Activated T-cell treated with anti-CD3 and anti-CD28 coated beads, Interleukin-2, amount 50 U/mL, for 1 hour (primary cell): ENCODE measurements around the gene SPDYE18.
"Not testable (repeated sequence)": the region's sequence is repeated elsewhere in the genome, so short reads cannot be mapped to it uniquely, and the experiment has no call there.

Experiments used
- DNase-seq: peaks from one replicate; pipeline ENCODE4 v3.0.0-alpha.2; 2020

SPDYE18 gene, protein sequence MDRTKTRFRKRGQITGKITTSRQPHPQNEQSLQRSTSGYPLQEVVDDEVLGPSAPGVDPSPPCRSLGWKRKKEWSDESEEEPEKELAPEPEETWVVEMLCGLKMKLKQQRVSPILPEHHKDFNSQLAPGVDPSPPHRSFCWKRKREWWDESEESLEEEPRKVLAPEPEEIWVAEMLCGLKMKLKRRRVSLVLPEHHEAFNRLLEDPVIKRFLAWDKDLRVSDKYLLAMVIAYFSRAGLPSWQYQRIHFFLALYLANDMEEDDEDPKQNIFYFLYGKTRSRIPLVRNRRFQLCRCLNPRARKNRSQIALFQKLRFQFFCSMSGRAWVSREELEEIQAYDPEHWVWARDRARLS

DNA sequence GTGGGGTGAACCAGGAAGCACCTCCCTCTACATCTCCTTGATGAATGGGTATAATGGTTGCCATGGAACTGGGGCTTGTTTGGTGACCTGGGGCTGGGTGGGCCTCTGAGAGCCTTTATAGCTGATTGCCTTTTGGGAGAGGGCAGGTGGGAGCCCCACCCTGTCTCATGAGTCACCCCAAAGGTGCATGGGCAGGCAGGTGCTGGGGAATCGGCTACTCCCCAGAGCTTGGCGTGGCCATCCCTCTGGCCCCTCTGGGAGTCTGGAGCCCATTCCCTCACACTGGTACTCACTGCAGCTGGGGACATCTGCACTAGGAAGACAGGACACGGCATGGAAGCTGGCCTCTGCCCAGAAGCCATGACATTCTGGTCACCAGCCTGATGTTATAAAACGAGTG is at the start of gene SPDYE18:
SPDYE18 (minus strand) TSS at position 2 of the 400 bp plus-strand sequence. CDS start 2,046 bp downstream, outside the sequence.
- DNase-seq = not testable (repeated sequence)

DNA sequence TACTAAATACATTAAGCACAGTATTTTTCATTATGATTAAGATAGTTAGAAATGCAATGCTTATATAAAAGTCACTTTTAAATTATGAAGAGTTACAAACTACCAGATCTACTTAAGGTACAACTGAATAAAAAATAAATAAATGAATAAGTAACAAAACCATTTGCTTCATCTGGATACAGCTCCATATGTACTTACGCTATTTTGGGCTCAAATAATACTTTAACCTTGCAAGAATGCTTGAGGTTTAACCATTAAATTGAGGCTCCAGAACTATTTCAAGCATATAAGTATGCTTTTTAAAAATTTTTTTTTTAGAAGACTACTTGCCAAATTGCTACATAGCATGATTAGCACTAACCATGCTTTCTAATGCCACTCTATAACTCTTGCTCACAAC is 46.0 kb upstream of the SPDYE18 start:
- not testable (repeated sequence) for DNase-seq

DNA sequence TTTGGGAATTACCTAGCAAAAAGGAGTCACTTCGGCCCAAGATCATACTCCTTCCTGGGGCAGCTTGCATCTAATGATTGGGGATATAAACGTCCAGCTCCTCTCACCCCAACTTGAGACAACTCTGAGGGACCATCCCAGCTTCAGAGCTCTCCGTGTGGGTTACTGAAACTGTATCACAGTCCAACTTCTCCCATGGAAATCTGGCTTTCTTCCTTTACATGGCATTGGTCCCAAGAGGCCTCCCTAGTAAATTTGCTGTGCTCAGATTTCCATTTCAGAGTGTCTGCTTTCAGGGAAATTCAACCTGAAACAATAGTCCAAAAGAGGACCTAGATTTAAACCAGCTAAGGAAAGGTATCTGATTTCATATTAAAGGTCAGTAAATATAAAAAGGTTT is 45.3 kb upstream of the SPDYE18 start:
- not testable (repeated sequence) for DNase-seq

DNA sequence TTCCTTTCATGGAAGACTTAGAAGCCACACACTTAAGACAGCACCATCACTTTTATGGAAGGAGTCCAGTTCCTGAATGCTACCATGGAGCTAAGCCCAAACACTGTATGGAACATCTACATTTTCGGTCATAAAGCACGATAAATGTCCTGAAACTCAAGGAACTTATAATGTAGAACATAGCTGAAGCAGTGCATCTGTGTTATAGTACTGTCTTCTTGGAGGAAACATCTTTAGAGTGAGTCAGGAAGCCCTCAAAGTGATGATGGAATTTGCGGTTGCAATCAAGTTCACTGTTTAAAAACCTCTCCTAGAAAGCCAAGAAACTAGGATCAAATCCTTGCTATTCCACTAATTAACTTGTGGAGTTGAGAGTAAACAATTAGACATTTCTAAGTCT is 43.5 kb upstream of the SPDYE18 start:
- not testable (repeated sequence) for DNase-seq

DNA sequence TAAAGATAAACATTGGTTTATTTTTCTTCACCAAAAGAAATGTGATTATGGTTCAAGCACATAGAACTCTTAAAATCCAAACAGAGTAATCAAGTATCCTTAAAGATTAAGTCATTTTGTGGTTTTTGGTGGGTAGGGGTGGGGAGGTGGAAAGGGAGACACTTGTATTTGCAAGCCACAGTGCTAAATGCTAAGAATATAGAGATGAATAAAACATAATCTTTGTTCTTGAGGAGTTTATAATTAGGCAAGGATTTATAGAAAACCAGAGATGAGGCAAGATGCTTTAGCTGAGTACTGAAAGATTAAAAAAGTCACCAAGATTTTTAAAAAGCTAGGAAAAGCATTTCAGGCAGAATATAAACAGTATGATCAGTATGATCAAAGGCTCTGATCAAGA is 40.3 kb upstream of the SPDYE18 start:
- not testable (repeated sequence) for DNase-seq

DNA sequence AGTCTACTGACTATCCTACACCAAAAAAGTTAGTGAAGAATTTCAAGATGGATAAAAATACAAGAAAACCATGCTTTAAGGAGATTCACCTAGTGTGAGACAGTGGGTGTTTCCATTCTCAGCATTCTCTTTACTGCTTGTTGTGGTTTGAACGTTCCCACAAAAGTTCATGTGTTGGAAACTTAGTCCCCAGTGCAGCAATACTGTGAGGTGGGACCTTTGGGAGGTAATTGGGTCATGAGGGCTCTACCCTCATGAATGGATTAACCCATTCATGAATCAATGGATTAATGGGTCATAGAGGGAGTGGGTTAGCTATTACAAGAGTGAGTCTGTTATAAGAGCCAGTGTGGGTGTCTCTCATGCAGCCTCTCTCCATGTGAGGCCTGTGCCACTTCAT is 38.8 kb upstream of the SPDYE18 start:
- not testable (repeated sequence) for DNase-seq

DNA sequence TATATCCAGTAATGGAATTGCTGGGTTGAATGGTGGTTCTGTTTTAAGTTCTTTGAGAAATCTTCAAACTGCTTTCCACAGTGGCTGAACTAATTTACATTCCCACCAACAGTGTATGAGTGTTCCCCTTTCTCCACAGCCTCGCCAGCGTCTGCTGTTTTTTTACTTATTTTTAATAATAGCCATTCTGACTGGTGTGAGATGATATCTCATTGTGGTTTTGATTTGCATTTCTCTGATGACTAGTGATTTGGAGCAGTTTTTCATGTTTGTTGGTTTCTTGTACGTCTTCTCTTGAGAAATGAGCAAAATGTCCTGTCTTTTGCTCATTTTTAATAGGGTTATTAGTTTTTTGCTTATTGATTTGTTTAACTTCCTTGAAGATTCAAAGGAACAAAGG is 38.1 kb upstream of the SPDYE18 start:
- not testable (repeated sequence) for DNase-seq

DNA sequence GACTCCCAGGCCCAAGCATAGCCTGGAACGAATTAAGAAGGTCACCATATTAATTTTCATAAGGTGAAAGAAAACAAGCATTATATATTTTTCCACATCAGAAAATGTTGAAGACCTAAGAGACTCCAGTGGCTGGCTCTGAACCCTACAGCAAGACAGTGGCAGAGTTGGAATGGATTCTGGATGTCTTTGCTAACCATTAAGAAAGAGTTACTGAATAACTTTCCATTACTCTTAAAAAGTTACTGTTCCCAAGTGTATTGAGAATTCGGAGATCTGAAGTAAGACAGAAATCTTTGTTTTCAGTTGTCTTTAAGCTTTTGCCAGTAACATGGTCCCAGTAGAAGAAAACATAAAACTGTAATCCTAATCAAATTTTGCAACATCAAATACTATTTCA is 29.9 kb upstream of the SPDYE18 start:
- DNase-seq = not testable (repeated sequence)

DNA sequence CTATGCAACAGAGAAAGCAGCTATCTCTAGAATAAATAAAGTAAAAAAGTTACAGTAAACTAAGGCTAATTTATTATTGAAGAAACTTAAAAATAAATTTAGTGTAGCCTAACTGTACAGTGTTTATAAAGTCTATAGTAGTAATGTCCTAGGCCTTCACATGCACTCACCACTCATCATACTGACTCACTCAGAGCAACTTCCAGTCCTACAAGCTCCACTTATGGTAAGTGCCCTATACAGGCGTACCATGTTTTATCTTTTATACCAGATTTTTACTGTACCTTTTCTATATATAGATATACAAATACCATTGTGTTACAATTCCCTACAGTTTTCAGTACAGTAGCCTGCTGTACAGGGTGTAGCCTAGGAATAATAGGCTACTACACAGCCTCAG is 19.8 kb upstream of the SPDYE18 start:
- DNase-seq = not testable (repeated sequence)

DNA sequence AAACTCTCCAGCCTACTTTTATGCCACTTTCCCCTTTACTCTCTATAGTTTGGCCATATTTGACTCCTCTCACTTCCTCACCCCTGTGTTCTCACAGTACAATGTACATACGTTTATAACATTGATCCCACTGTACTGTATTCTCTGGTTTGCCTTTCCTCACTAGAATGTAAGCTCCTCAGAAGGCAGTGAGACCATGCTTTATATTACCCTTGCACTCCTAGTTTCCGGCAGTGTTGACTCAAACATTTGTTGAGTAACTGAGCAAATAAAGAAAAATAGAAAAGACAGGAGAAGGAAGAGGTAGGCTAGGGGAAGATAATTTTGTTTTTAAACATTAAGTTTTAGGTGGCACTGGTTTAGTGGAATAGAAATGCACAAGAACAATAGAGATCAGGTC is 17.9 kb upstream of the SPDYE18 start:
- not testable (repeated sequence) for DNase-seq

DNA sequence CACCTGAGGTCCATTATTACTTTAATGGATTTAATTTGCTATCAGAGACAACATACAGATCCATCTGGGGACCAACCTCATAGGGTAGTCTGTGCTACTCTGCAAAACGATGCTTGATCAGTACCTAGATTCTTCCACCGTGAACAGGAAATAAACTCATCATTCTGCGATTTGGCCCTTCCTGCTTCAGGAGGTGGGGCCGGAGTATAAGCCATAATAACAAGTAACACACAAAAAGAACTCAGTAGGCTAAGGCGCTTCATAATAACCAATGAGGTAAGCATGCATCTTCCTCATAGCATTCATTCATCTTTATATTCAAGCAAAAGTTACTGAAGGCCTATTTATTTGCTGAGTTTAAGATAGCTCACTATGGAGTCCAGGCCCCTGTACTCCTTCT is 17.3 kb upstream of the SPDYE18 start:
- not testable (repeated sequence) for DNase-seq

DNA sequence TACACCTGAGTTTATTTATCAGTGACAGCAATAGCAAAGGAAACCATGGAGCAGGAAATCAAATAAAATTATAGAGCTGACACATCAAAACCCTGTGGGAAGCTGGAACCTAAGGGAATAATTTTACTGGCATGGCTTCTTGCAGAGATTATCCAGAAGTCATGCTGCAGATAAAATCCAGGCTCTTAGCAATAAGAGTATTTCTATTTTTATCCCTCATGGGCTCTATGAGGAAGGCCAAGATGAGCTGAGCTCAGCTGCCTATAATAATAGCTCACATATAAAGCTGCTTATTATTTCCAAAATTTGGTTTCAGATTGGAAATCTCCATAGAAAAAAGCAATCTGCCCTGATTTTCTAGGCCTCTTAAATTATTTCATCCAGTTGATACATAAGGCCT is 16.8 kb upstream of the SPDYE18 start:
- not testable (repeated sequence) for DNase-seq

DNA sequence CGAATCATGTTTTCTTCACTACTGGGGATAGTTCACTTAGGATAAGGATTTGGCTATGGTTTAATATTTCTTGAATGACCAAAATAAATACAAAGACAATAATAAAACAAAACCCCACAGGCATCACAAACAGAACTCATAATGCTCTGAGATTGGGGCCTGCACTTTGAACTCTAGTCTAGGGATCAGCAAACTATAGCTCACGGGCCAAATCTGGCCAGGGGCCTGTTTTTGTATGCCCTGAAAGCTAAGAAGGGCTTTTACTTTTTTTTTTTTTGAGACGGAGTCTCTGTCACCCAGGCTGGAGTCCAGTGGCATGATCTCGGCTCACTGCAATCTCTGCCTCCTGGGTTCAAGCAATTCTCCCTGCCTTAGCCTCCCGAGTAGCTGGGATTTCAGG is 14.7 kb upstream of the SPDYE18 start:
- not testable (repeated sequence) for DNase-seq

DNA sequence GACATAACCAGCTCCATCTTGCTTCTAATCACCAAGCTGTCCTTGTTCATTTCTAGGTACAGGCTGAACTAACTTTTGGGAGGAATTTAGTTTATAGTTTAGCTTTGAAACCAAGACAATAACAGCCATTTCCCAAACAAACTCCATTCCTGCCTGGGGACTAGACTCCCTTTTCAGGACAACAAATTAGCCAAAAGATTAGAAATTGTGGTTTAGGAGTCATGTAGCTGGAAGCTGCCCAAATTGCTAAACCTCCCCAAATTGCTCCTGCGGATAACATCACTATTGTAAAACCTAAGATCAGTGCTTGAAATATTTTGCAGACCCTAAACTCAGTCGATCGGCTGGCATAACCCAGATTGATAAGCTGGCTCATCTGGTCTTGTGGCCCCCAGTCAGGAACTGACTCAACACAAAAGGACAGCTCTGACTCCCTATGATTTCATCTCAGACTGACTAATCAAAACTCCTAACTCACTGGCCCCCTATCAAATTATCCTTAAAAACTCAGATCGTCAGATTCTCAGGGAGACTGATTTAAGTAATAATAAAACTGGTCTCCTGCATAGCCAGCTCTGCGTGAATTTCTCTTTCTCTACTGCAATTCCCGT is 12.5 kb upstream of the SPDYE18 start:
- not testable (repeated sequence) for DNase-seq

DNA sequence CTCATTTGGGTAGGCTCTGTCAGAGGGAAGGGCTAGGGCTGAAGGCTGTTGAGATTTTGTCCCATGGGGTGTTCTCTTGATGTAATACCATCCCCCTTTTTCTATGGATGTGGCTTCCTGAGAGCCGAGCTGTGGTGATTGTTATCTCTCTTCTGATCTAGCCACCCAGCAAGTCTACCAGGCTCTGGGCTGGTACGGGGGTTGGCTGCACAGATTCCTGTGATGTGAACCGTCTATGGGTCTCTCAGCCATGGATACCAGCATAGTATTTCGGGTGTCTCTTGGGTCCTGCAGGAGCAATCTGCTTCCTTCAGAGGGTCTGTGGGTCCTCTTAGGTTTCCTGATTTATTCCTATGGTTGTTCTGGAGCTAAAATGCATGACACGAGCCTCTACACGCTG is 8.8 kb upstream of the SPDYE18 start:
- not testable (repeated sequence) for DNase-seq

DNA sequence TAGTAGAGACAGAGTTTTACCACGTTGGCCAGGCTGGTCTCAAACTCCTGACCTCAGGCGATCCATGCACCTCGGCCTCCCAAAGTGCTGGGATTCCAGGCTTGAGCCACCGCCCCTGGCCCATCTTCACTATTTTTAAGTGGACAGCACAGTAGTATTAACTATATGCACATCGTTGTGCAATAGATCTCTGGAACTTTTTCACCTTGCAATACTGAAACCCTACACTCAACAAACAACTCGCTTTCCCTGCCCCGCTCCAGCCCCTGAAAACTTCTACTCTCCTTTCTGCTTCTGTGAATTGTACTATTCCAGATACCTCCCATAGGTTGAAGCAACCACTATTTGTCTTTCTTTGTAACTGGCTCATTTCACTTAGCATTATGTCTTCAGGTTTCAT is 3.5 kb upstream of the SPDYE18 start:
- DNase-seq = not testable (repeated sequence)

DNA sequence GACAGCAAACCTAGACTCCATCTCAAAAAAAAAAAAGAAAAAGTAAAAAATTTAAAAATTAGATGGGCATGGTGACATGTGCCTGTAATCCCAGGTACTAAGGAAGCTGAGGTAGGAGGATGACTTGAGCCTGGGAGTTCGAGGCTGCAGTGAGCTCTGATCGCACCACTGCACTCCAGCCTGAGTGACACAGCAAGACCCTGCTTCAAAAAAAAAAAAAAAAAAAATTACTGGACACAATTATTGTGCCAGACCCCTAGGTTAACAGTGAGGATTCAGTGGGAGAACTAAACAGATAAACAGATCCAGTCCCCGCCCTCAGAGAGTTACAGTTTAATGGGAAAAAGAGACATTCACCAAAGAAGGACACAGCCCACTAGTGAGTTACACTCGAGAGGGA is 1.4 kb upstream of the SPDYE18 start:
- DNase-seq = not testable (repeated sequence)

DNA sequence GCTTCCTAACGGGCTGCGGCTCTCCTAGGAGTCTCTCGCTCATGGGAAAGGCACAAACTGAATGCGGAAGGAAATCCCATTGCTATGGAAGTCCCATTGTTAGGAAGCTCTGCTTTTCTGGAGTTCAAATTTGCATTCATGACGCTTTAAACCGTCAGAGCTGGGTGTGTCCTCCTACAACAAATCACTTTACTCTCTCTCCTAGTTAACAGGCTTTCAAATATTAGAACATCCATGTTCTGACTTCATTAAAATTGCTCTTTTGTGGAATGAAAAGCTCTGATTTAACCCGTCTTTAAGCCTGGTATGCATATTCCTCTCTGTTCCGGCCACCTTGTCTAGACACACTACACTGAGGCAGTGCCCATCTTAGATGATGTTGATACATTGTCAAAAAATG is 30.1 kb downstream of the SPDYE18 start, which contains the start of gene SPDYE17:
SPDYE17 (minus strand) TSS at position 101 of the 400 bp plus-strand sequence. CDS start 1,791 bp downstream, outside the sequence.
- not testable (repeated sequence) for DNase-seq

DNA sequence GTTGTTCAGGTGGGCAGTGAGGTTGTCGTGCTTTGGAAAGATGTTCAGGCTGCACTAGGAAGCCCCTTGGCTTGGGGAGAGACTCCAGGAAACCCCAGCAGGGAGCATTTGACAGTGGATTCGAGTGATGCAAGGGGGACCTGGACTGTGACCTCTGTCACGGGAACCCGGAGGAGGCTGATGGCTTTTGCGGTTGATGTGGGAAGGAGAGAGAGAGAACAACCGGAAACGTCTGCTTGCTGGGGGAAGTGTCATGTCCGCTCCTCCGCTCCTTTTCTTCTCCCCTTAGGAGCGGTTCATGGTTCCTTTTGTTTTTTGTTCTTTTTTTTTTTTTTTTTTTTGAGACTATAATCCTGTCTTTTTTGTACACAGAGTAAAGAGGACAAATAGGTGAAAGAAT is 36.0 kb downstream of the SPDYE18 start:
- DNase-seq = not testable (repeated sequence)

DNA sequence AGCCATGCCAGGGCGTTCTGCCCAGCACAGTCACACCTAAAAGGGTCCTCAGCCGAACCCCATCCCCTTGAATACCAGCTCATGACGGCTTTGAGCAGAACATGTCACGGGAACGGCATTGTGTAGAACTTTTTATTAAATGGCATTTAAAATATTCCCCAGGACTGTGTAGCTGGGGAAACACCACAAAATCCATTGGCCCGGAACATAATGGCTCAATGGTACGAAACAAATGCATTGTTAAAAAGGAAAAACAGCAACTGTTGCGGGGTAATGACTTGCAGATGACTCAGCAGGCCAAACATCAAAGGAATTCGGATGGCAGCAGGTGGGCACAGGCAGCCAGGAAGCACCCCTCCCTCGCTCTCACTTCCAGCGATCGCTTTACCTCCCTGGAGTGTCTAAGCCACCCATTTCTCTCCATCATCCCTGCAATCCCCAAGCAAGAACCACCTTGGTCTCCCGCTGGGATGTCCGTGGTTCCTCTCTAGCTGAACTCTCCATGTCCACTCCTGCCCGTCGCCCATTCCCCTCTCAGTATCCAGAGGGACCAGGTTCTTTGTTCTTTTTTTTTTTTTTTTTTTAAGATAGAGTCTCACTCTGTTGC is 52.2 kb downstream of the SPDYE18 start:
- not testable (repeated sequence) for DNase-seq

DNA sequence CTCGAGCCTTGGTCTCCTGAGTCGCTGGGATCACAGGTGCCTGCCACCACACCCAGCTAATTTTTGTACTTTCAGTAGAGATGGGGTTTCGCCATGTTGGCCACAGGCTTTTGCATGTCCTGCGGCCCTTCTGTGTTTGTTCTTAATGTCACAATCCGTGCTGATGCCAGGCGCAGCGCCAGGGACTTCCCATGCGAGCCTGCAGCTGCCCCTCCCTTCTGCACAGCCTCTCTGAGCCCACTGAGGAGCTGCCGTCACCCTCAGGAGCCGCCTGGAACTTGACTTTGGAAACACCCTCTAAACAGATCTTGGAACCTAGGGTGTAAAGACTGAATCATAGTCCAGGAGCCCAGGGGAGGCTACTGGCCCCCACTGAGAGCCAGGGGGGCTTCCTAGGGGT is 54.4 kb downstream of the SPDYE18 start:
- DNase-seq = not testable (repeated sequence)

DNA sequence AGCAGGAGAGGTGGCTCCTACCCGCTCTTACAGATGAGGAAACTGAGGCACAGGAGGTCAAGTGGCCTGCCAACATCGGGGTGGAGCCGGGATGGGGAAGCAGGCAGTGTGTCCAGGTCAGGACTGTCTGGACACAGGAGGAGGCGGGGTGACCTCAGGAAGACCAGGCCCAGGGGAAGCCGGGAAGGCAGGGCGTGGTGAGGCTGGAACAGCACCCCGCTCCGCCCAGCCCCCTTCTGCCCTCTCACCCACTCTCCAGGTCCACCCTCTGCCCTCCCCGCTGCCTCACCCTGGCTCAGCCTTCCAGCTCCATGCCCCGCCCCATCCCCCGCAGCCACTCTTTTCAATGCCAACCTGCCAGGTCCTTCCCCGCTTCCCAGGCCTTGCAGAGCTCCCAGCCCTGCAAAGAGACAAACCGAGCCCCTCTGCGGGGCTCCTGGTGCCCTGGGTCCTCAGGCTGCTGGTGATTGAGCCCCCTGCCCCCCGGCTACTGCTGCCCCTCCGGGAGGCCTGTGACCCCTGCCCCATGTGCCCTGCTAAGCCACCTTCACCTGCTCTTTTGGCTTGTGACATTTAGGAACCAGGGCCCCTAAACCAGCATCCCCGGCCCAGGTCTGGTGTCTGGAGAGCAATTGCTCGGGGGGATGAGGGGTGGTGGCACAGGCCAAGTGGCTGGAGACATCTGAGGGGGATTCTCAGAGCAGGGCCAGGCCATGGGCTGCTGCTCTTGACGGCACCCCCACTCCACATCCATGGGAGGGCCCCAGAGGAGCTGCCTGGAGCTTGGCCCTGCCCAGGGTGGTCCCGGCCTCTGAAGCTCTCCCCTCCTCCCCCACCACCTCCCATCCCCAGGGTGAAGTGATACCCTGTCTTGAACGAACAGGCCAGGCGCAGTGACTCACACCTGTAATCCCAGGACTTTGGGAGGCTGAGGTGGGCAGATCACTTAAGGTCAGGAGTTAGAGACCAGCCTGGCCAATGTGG is 55.9 kb downstream of the SPDYE18 start:
- not testable (repeated sequence) for DNase-seq
